ENCODE data around the gene IQCK.

The IQCK gene

GRCh38 chr16:19722269-19722952 lies 4.3 kb downstream of the IQCK start:
- no peak for DNase-seq

GRCh38 chr16:19722981-19723380 lies 4.9 kb downstream of the IQCK start:
- no peak for DNase-seq

DNA sequence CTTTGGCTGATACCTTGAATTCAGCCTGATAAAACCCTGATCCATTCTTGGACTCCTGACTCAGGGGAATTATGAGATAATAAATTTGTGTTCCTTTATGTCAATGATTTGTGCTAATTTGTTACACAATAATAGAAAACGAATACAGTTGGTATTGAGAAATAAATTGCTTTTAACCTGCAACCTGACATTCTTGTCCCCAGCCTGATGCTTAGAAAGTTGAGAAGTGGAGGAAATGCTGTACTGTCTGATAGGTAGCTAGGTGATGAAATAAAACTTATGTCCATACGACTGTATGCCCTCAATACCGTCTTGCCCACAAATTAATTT lies 10.5 kb downstream of the IQCK start:
- DNase-seq = no peak

DNA sequence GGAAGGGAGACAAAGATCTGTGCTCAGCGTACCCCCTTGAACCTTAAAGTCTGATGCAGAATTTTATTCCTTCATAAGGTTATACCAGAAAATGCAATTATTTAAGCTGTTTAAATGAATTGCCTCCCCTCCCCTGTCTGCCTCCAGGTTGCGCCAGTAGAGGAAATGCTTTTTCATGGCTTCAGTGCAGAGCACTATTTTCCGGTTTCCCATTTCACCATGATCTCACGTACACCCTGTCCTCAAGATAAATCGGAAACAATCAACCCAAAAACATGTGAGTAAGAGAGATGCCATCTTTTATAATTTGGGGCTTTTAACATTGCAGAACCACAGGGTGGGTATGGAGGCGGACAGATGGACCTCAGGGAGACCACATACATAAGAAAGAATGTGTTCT lies 15.5 kb downstream of the IQCK start:
- no peak for DNase-seq

DNA sequence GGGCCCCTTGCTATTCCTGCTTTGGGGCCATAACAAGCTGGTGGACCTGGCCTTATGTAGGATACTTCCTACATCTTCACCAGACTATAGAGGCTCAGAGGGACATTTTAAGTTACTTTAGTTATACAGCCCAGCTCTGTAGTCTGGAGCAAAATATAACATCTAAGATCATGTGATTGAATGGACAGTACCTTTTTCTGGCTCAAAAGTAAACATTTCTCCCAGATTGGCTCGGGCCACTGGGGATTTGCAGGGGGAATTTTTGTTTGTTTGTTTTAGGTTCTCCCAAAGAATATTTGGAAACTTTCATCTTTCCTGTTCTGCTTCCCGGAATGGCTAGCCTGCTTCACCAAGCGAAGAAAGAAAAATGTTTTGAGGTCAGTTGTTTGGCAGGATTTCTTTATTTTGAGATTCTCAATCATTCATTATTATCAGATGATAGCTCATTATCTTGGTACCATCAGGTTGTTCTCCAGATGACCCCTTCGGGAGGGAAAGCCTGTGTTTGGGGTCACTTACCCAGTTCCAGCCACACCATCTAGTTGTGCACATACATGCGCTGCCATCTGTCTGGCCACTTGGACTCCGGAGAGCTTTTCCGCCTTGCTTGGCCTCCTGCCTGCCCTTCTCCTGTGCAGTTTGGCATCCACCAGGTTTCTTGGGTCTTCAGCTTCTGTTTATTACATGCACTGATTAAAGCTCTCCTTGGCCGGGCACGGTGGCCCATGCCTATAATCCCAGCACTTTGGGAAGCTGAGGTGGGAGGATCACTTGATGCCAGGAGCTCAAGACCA lies 17.2 kb downstream of the IQCK start:
- DNase-seq = no peak

DNA sequence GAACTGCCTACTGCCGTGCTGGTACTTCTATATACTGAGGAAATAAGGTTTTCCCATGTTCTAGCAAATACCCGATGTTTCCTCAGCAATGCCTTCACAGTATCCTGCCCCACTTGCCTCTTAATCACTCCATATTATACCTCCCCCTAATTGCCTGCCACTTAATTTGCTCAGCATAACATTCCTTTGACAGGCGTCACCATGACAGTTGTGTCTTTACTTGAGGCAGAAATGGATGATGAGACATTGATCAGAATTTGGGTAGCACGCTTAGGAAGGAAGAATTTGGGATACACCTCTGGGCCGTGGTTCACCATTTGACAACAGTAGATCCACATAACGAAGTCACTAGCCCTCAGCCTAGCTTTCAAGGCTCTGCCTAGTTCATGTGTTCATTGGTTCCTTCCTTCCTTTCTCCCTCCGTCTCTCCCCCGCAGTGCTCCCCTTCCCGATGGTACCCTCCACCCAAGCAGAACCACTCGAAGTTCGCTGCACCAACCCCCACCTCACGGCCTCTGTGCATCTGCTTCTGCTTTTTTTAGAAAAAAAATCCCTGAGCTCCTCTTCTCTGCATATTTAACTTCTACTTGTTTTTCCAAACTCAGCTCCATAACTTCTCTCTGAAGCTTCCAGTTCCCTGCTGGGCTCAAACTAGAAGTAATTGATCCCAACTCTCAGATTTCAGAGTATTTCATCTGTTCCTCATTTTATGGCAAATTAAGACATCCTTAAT lies 19.4 kb downstream of the IQCK start:
- no peak for DNase-seq

DNA sequence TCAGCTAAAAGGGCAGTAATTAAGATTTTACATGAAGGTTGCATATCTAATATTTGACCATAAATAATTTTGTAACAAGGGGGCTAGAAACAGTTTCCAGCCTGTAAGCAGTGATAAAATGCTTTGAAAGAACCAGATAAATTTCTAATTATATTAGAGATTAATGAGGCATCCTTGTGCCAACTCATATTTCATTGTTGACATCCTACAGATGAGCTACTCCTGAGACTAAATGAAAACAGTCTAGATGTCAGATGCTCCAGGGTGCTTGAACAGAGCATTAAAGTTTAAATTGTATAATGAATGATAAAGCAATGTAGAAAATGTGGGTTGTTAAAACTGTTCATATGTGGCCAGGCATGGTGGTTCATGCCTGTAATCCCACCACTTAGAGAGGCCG lies 23.3 kb downstream of the IQCK start:
- DNase-seq = no peak

DNA sequence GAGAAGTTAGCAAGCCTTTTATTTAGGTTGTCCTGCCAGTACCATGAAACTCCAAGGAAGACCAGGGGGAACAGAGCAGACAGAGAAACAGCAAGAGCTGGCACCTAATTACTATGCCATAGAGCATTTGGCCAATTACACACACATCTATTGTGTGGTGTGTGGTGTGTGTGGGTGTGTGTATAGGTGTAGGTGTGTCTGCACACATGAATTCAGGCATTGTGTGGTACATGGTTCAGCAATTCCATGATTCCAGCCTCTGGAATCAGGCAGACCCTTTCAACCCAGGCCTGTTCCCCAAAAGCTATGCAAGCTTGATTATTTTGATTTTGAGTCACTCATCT lies 25.7 kb downstream of the IQCK start:
- DNase-seq = no peak

GRCh38 chr16:19744670-19745069 lies 26.6 kb downstream of the IQCK start:
- DNase-seq = no peak

DNA sequence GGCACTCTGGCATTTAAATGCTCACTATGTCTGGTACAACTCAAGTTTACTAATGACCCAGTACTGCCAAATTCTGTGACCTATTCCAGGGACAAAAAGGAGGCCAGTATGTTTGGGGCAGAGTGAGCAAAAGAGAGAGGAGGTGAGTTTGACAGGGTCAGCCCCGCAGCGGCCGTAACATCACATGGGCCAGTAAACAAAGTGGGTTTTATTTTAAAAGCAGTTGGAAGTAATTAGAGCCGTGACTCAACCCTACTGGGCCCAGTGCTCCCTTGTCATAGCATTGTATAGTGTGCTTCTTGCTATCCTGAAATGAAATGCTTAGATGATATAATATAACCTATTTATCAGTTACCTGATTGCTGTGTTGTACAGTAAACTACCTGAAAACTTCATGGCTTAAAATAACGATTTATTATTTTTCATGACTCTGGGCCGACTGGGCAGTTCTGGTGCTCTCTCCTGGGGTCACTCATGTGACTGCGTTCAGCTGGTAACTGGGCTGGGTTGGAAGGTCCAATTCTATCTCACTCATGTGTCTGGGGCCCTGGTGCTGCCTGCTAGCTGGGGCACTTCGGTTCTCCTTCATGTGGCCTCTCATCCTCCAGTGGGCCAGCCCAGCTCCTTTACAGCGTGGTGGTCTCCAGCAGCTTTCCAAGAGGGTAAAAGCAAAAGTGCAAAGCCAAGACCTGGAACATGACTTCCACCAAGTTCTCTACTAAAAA lies 27.4 kb downstream of the IQCK start:
- no peak for DNase-seq

GRCh38 chr16:19746561-19746960 lies 28.5 kb downstream of the IQCK start:
- no peak for DNase-seq

DNA sequence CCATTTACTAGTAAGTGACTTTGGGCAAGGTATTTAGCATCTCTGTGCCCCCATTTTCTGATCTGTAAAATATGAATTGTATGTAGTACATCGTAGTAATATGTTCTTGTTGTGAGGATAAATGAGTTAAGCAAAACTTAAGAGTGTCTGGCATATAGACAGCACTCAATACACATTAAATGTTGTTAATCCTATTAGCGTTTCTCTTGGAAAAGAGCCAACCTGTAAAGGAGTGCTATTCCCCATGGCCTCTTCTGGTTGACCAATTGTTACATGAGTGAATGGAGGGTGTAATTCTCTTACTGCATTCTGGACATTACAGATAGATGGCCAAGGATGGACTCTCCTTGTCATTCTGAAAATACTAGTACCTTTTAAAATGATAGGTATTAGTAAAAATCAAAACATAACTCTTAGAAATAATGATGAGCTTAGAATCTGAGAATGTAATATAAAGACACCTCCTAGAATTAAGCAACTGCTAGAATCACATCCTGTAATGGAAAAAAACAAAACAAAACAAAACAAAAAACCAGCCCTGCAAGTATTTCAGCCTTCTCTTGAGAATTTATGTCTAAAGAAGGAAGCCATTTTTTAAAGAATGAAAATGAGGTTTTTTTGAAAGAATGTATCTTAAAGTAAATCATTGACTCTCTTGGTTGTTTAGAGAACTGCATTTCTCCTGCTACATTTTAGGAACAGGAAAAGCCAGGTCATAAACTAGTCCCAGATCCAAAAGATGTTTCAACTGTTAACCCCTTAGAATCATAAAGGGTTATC lies 30.5 kb downstream of the IQCK start:
- DNase-seq = no peak

DNA sequence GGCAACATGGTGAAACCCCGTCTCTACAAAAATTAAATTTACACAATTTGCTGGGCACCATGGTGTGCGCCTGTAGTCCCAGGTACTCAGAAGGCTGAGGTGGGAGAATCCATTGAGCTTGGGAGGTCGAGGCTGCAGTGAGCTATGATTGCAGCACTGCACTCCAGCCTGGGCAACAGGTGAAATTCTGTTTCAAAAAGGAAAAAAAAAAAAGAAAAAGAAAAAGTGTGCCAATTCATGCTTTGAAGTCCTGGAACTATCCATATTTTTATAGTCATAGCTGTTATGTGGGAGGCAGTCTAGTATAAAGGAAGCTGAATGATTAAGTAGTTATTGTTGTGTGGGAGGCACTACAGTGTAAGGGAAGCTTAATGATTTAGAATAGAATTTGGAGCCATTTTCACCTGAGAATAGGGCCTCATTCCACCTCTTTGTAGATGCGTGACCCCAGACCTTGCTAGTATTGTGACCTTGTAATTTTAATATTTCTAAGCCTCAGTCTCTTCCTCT lies 31.6 kb downstream of the IQCK start:
- DNase-seq = no peak

DNA sequence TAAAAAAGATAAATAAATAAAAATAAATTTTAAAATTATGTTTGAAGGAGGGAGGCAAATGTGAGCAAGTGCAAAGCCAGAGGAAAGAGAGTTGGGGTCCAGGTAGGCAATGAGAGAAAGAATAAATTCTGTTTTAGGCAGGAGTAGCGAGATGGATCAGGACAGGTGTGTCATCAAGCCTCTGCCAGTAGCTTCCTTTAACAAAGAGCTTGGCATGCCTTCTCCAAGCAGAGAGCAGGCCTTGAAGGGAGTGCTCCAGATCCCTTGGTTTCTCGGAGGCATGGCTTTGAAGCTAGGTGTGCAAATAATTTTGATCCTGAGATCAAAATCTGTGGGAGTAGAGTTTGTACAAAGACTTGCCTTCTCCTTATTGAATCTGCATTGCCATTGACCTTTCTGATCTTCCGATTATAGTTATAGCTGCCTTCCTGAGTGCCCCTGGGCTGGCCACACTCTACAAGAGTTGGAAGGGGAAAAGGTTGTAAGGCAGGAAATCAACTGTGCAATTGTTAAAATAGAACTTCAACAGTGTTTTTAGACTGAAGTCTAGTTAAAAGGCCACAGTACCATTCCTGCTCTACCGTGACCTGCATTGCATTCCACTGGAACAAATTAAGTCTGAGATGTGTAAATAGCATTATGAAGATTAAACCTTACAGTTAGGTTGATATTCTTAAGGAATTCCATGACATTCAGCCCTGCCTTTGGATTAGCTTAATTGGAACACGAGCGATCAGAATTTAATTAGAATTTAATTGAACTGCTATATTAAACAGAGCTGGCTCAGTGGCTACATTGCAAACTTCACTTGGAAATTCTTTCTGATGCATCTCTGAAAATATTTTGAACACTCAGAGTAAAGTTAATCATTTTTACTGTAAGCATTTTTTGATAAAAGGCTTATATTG lies 33.7 kb downstream of the IQCK start:
- DNase-seq = no peak

- no peak for DNase-seq
Measured at GRCh38 chr16:19753815-19754643, 36.0 kb downstream of the IQCK start.

- DNase-seq = no peak
Measured at GRCh38 chr16:19754644-19755036, 36.6 kb downstream of the IQCK start.

DNA sequence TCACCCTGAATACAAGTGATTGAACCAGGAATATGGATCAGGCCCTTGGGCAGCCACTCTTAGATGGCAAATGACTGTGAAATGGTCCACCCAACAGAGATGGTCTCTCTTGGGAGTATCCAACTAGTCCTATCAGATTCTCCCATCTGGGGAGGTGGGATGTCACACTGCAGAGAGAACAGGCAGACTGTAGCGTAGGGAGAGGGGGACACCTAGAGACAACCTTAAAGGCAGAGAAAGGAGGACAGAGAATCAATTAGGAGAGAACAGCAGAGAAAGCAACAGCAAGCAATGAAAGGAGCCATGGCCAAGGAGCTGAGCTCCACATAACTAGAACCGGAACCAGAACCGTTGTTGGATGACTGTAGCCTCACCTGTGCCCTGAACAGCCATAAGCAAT lies 37.2 kb downstream of the IQCK start:
- DNase-seq = no peak

GRCh38 chr16:19757026-19757425 lies 39.0 kb downstream of the IQCK start:
- DNase-seq = no peak

- no peak for DNase-seq
Measured at GRCh38 chr16:19757762-19758595, 39.9 kb downstream of the IQCK start.

Data from NCI-H446 treated with DMSO at 0.1 percent for 48 hours (cell line).